Epithelial cell of proximal tubule (primary cell): ENCODE measurements around the gene PPFIA1. TPM values are rescaled to one million over a fixed set of nuclear protein-coding genes. Genes with fewer than 3 reads are reported as not detected.

Source experiments
- DNase-seq: peaks from one replicate; pipeline ENCODE4 v3.0.0-alpha.2; 2011; ENCODE audit warnings: low read depth
- H3K4me3 ChIP-seq: 2 replicates; pipeline ENCODE4 v1.5.1; 2011; ENCODE audit warnings: low read depth, mild to moderate bottlenecking, low read length
- CTCF ChIP-seq: conservative IDR thresholded peaks from 2 replicates; pipeline ENCODE4 v1.5.1; 2012; ENCODE audit warnings: low read depth, mild to moderate bottlenecking, low read length
- total RNA-seq: library from RNA; depleted of rRNA; stranded (reverse); fragments of >200 nt; gene quantifications from 2 replicates; pipeline ENCODE4 v1.2.3, GENCODE V29; 2015

Gene PPFIA1
- total RNA-seq, 1 donor from 2014 or later = 18.0 TPM

DNA sequence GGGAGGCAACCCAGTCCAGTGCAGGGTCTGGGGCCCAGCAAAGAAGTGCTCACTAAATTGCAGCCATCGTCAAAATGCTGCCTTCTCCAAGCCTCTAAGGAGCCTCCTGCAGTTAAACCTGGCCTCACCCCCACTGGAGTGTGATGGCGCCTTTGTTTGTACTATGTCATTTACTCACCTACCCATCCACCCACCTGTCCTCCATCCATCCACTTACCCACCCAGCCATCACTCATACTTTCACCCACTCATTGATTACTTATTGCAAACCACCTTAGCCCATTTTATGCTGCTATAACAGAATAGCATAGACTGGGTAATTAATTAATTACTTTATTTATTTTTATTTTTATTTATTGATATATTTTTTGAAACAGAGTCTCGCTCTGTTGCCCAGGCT, 28.8 kb upstream of the PPFIA1 start:
- DNase-seq = no peak
- H3K4me3 ChIP-seq = no peak overlapping the region
- no peak for TF ChIP-seq CTCF

- no peak for DNase-seq
- no peak overlapping the region for H3K4me3 ChIP-seq
- no peak for TF ChIP-seq CTCF
These were observed 27.6 kb upstream of the PPFIA1 start for GRCh38 chr11:70242885-70243284.

- no peak for TF ChIP-seq CTCF
- no peak overlapping the region for H3K4me3 ChIP-seq
- DNase-seq = no peak
These were observed 26.4 kb upstream of the PPFIA1 start for GRCh38 chr11:70243912-70244652.

DNA sequence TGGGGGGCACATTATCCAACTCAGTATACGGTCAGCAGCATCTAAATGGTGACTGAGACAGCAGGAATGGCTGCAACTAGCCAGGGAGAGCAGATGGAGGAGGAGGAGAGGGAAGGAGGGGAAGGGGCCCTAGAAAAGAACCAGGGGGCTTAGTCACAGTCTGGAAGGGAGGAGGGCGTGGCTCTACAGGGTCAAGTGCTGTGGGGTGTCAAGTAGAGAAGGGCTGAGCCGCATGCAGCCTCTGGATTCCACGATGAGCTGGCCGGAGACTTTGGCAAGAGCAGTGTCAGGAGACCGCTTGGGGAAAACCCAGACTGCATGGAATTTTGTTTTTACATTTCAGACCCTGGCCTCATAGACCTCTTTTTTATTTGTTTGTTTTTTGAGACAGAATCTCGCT, 25.8 kb upstream of the PPFIA1 start:
- H3K4me3 ChIP-seq = no peak overlapping the region
- DNase-seq = peak; percentile 78
- TF ChIP-seq CTCF = no peak

GRCh38 chr11:70246196-70246595, 24.3 kb upstream of the PPFIA1 start:
- no peak overlapping the region for H3K4me3 ChIP-seq
- DNase-seq = no peak
- TF ChIP-seq CTCF = no peak

GRCh38 chr11:70247042-70247709, 23.3 kb upstream of the PPFIA1 start:
- no peak for DNase-seq
- no peak overlapping the region for H3K4me3 ChIP-seq
- no peak for TF ChIP-seq CTCF

- no peak for TF ChIP-seq CTCF
- no peak for DNase-seq
- H3K4me3 ChIP-seq = no peak overlapping the region
These were observed 22.8 kb upstream of the PPFIA1 start for GRCh38 chr11:70247710-70248072.
